Progenitor cell of endocrine pancreas (in vitro differentiated cells): ENCODE data around the gene CPA4. TPM values are rescaled to one million over a fixed set of nuclear protein-coding genes. Genes with fewer than 3 reads are reported as not detected.

Experiments
- DNase-seq: peaks from one replicate; pipeline ENCODE4 v3.0.0; 2021; ENCODE audit warnings: low spot score; ENCODE audit not compliant: unreplicated experiment
- H3K27ac Mint-ChIP-seq: 2 replicates; pipeline ENCODE4 v1.8.0; 2021; ENCODE audit warnings: mild to moderate bottlenecking, moderate library complexity, mixed read lengths
- H3K27me3 Mint-ChIP-seq: 2 replicates; pipeline ENCODE4 v1.8.0; 2021; ENCODE audit warnings: mixed read lengths
- H3K36me3 Mint-ChIP-seq: 2 replicates; pipeline ENCODE4 v1.8.0; 2022; ENCODE audit warnings: mixed read lengths; ENCODE audit not compliant: insufficient read depth
- H3K4me1 Mint-ChIP-seq: 2 replicates; pipeline ENCODE4 v1.8.0; 2021; ENCODE audit warnings: low read depth, mixed read lengths
- H3K4me3 Mint-ChIP-seq: 2 replicates; pipeline ENCODE4 v1.8.0; 2021; ENCODE audit warnings: low read depth, mild to moderate bottlenecking, moderate library complexity, mixed read lengths
- H3K9me3 Mint-ChIP-seq: 2 replicates; pipeline ENCODE4 v1.8.0; 2021; ENCODE audit warnings: low read depth, mixed read lengths
- CTCF ChIP-seq: fragments of 200-600 bp; sonication (generic); IDR thresholded peaks from one replicate; pipeline ENCODE4 v1.5.0; 2021; ENCODE audit warnings: antibody characterized with exemption, mild to moderate bottlenecking; ENCODE audit not compliant: unreplicated experiment
- total RNA-seq: library from RNA; stranded (reverse); gene quantifications from 2 replicates; pipeline ENCODE4 v1.2.1, GENCODE V29; 2021

Gene CPA4
- total RNA-seq, 1 donor from 2014 or later: 5.1 TPM

GRCh38 chr7:130346177-130346905 lies 53.4 kb downstream of the CPA4 start:
- H3K27ac Mint-ChIP-seq: no peak overlapping the region
- peaks cover 19% of the 10 kb centered on the region for H3K4me1 Mint-ChIP-seq
- no peak overlapping the region for H3K4me3 Mint-ChIP-seq
- peaks cover 2% of the 10 kb centered on the region for H3K27me3 Mint-ChIP-seq
- no peak for DNase-seq
- H3K9me3 Mint-ChIP-seq: peaks cover 2% of the 10 kb centered on the region
- TF ChIP-seq CTCF: no peak
- no peaks in the 10 kb centered on the region for H3K36me3 Mint-ChIP-seq

DNA sequence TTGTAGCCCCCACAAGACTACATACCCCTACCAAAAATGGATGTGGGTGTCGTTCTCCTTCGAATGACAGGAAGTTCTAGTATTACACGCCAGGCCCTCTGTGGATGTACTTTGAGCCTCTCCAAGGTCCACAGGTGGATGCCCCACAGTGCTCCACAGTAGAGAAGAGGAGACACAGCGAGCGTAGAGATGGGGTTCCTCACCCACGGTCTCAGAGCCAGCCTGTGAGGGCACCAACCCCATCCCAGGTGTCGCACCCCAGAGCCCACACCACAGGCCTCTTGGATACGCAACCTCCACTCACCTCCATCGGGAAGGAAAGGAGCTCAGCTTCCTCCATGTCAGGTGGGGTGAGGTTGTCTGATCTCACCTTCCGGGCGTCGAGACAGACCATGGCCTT lies 54.0 kb downstream of the CPA4 start:
- Mint-ChIP-seq H3K36me3 (no peaks in the 10 kb centered on the region), H3K4me1 (peaks cover 23% of the 10 kb centered on the region)
- no peak for DNase-seq

GRCh38 chr7:130349911-130350782 lies 57.2 kb downstream of the CPA4 start:
- H3K27ac Mint-ChIP-seq: peak overlapping the region; percentile 20
- peaks cover 2% of the 10 kb centered on the region for H3K27me3 Mint-ChIP-seq
- H3K4me3 Mint-ChIP-seq: no peak overlapping the region
- no peaks in the 10 kb centered on the region for H3K9me3 Mint-ChIP-seq
- TF ChIP-seq CTCF: no peak
- H3K36me3 Mint-ChIP-seq: no peaks in the 10 kb centered on the region
- H3K4me1 Mint-ChIP-seq: peaks cover 21% of the 10 kb centered on the region
- DNase-seq: no peak

More for the DNA sequence above, 54.0 kb downstream of the CPA4 start:
- Mint-ChIP-seq H3K4me3 (no peak overlapping the region), H3K9me3 (no peaks in the 10 kb centered on the region), H3K27me3 (peaks cover 2% of the 10 kb centered on the region), H3K27ac (no peak overlapping the region)
- no peak for TF ChIP-seq CTCF

- Mint-ChIP-seq H3K4me1 (peaks cover 23% of the 10 kb centered on the region), H3K9me3 (no peaks in the 10 kb centered on the region), H3K27ac (peak overlapping the region; percentile 55), H3K36me3 (no peaks in the 10 kb centered on the region), H3K4me3 (no peak overlapping the region), H3K27me3 (peaks cover 2% of the 10 kb centered on the region)
- TF ChIP-seq CTCF: no peak
- DNase-seq: no peak
Measured at GRCh38 chr7:130350945-130351790, 58.2 kb downstream of the CPA4 start.

- Mint-ChIP-seq H3K4me3 (no peak overlapping the region), H3K4me1 (peaks cover 29% of the 10 kb centered on the region), H3K36me3 (no peaks in the 10 kb centered on the region), H3K27ac (no peak overlapping the region), H3K27me3 (peaks cover 2% of the 10 kb centered on the region), H3K9me3 (no peaks in the 10 kb centered on the region)
- TF ChIP-seq CTCF: no peak
- DNase-seq: no peak
Measured at GRCh38 chr7:130351791-130352090, 58.8 kb downstream of the CPA4 start.
